Liver (tissue), 3 donors: ENCODE data around the gene SERHL2.

Source experiments
- EGR1 ChIP-seq, 2 donors: IDR thresholded peaks; 2 replicates each; pipeline ENCODE4 v1.6.1; 2016 to 2018; ENCODE audit warnings: antibody characterized with exemption in 2 of 2, low read depth in 2 of 2
- FOXA1 ChIP-seq: IDR thresholded peaks from 2 replicates; pipeline ENCODE4 v1.6.1; 2016; ENCODE audit warnings: antibody characterized with exemption
- GABPA ChIP-seq, 2 donors: IDR thresholded peaks in 1 of 2; conservative IDR thresholded peaks in 1 of 2; 2 replicates each; pipeline ENCODE4 v1.6.1; 2016; ENCODE audit warnings: antibody characterized with exemption in 2 of 2, mild to moderate bottlenecking in 1 of 2, moderate library complexity in 1 of 2
- JUND ChIP-seq, 2 donors: IDR thresholded peaks; 2 replicates each; pipeline ENCODE4 v1.6.1; 2016; ENCODE audit warnings: antibody characterized with exemption in 2 of 2
- RAD21 ChIP-seq, 2 donors: IDR thresholded peaks; 2 replicates each; pipeline ENCODE4 v1.6.1; 2016; ENCODE audit warnings: antibody characterized with exemption in 2 of 2, mild to moderate bottlenecking in 2 of 2
- RXRA ChIP-seq, 2 donors: IDR thresholded peaks; 2 replicates each; pipeline ENCODE4 v1.6.1; 2017 to 2018; ENCODE audit warnings: antibody characterized with exemption in 2 of 2, mild to moderate bottlenecking in 1 of 2
- TAF1 ChIP-seq: conservative IDR thresholded peaks from 2 replicates; pipeline ENCODE4 v1.6.1; 2016; ENCODE audit warnings: antibody characterized with exemption, mild to moderate bottlenecking
- YY1 ChIP-seq: IDR thresholded peaks from 2 replicates; pipeline ENCODE4 v1.6.1; 2016; ENCODE audit warnings: antibody characterized with exemption, mild to moderate bottlenecking
- TF ChIP-seq, protein P1 (sequence below): fragments of 150-350 bp; IDR thresholded peaks from 2 replicates; pipeline ENCODE4 v1.5.1; 2017; ENCODE audit warnings: improper control_type of control experiment, low read depth, low read length; ENCODE audit not compliant: missing input control
- TF ChIP-seq, protein P2 (sequence below): IDR thresholded peaks from 2 replicates; pipeline ENCODE4 v1.6.1; 2016; ENCODE audit warnings: antibody characterized with exemption, mild to moderate bottlenecking
- TF ChIP-seq, protein P3 (sequence below): IDR thresholded peaks from 2 replicates; pipeline ENCODE4 v1.6.1; 2016; ENCODE audit warnings: antibody characterized with exemption
- TF ChIP-seq, protein P4 (sequence below): IDR thresholded peaks from 2 replicates; pipeline ENCODE4 v1.6.1; 2016; ENCODE audit warnings: antibody characterized with exemption
- donor health status: healthy.
- donor health status: healthy.

DNA sequence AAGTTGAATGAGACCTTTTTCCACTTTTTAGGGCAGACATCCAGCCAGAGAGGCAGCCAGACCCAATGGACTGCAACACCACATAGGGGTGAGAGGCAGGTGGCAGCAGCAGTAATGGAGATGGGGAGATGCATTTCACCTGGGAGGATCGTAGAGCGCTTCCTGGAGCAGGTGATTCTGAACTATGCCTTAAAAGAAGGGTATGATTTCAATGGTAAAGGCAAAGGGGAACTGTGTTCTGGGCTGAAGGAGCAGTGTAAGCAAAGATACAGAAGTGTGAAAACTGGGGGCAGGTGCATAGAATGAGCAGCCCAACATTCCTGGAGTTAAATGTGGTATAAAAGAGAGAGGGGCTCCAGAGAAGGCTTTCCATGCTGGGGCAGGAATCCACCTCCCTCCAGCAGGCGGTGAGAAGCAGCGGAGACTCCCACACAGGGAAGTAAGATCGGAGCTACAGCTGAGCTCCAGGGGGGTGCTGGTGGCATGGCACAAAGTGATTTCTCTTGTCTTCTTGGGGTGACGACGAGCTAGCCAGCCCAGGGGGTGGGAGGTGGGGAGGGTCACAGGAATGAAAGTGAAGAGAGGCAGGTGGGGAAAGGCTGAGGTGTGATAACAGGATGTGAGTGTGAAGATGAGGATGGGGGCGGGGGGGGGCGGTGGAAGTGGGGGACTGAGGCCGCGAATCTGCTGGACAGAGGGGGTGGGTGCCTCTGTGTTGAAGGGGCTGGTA, 4.3 kb upstream of the SERHL2 start:
- no peak for TF ChIP-seq GABPA (IDR thresholded peaks at IDR 0.05 in 1 of 2, conservative IDR thresholded peaks at IDR 0.05 in 1 of 2)
- TF ChIP-seq, protein P1, sequence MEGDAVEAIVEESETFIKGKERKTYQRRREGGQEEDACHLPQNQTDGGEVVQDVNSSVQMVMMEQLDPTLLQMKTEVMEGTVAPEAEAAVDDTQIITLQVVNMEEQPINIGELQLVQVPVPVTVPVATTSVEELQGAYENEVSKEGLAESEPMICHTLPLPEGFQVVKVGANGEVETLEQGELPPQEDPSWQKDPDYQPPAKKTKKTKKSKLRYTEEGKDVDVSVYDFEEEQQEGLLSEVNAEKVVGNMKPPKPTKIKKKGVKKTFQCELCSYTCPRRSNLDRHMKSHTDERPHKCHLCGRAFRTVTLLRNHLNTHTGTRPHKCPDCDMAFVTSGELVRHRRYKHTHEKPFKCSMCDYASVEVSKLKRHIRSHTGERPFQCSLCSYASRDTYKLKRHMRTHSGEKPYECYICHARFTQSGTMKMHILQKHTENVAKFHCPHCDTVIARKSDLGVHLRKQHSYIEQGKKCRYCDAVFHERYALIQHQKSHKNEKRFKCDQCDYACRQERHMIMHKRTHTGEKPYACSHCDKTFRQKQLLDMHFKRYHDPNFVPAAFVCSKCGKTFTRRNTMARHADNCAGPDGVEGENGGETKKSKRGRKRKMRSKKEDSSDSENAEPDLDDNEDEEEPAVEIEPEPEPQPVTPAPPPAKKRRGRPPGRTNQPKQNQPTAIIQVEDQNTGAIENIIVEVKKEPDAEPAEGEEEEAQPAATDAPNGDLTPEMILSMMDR: no peak
- no peak for TF ChIP-seq YY1
- TF ChIP-seq RAD21 (IDR thresholded peaks at IDR 0.05): no peak
- TF ChIP-seq, protein P2, sequence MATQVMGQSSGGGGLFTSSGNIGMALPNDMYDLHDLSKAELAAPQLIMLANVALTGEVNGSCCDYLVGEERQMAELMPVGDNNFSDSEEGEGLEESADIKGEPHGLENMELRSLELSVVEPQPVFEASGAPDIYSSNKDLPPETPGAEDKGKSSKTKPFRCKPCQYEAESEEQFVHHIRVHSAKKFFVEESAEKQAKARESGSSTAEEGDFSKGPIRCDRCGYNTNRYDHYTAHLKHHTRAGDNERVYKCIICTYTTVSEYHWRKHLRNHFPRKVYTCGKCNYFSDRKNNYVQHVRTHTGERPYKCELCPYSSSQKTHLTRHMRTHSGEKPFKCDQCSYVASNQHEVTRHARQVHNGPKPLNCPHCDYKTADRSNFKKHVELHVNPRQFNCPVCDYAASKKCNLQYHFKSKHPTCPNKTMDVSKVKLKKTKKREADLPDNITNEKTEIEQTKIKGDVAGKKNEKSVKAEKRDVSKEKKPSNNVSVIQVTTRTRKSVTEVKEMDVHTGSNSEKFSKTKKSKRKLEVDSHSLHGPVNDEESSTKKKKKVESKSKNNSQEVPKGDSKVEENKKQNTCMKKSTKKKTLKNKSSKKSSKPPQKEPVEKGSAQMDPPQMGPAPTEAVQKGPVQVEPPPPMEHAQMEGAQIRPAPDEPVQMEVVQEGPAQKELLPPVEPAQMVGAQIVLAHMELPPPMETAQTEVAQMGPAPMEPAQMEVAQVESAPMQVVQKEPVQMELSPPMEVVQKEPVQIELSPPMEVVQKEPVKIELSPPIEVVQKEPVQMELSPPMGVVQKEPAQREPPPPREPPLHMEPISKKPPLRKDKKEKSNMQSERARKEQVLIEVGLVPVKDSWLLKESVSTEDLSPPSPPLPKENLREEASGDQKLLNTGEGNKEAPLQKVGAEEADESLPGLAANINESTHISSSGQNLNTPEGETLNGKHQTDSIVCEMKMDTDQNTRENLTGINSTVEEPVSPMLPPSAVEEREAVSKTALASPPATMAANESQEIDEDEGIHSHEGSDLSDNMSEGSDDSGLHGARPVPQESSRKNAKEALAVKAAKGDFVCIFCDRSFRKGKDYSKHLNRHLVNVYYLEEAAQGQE: no peak
- TF ChIP-seq, protein P3, sequence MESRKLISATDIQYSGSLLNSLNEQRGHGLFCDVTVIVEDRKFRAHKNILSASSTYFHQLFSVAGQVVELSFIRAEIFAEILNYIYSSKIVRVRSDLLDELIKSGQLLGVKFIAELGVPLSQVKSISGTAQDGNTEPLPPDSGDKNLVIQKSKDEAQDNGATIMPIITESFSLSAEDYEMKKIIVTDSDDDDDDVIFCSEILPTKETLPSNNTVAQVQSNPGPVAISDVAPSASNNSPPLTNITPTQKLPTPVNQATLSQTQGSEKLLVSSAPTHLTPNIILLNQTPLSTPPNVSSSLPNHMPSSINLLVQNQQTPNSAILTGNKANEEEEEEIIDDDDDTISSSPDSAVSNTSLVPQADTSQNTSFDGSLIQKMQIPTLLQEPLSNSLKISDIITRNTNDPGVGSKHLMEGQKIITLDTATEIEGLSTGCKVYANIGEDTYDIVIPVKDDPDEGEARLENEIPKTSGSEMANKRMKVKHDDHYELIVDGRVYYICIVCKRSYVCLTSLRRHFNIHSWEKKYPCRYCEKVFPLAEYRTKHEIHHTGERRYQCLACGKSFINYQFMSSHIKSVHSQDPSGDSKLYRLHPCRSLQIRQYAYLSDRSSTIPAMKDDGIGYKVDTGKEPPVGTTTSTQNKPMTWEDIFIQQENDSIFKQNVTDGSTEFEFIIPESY: no peak
- TF ChIP-seq, protein P4, sequence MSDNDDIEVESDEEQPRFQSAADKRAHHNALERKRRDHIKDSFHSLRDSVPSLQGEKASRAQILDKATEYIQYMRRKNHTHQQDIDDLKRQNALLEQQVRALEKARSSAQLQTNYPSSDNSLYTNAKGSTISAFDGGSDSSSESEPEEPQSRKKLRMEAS: no peak
- no peak for TF ChIP-seq FOXA1
- TF ChIP-seq TAF1: no peak
- TF ChIP-seq JUND (IDR thresholded peaks at IDR 0.05): no peak
- TF ChIP-seq EGR1 (IDR thresholded peaks at IDR 0.05; ENCODE audit: low read depth in 2 of 2): no peak
- no peak for TF ChIP-seq RXRA (IDR thresholded peaks at IDR 0.05)
